Natural killer cell (primary cell): ENCODE data around the gene ASIC2. TPM values are rescaled to one million over a fixed set of nuclear protein-coding genes. Genes with fewer than 3 reads are reported as not detected.

Experiments used
- ATAC-seq, 3 donors: fragments of 150-1000 bp in 2 of 3; fragments of 200-7000 bp in 1 of 3; cut with Tn5 transposase; 1 replicate in 1 of 3; 2 replicates in 2 of 3; pipeline ENCODE4 v1.10.0; 2021; ENCODE audit warnings: mild to moderate bottlenecking in 2 of 3, moderate library complexity in 2 of 3
- DNase-seq, 2 donors: peaks; one replicate each; pipeline versions ENCODE4 v3.0.0 to v3.0.0-alpha.2; 2013 to 2021; ENCODE audit warnings: mixed read lengths in 1 of 2
- H3K27ac ChIP-seq: one replicate; pipeline ENCODE4 v1.5.1; 2013; ENCODE audit warnings: mild to moderate bottlenecking, low read length
- H3K27me3 ChIP-seq: one replicate; pipeline ENCODE4 v1.6.1; 2013; ENCODE audit warnings: low read length; ENCODE audit not compliant: control insufficient read depth, insufficient read depth
- H3K36me3 ChIP-seq: one replicate; pipeline ENCODE4 v1.6.1; 2013; ENCODE audit warnings: low read length; ENCODE audit not compliant: control insufficient read depth, insufficient read depth
- H3K4me1 ChIP-seq: one replicate; pipeline ENCODE4 v1.6.1; 2013; ENCODE audit warnings: low read length; ENCODE audit not compliant: control insufficient read depth, insufficient read depth
- H3K4me3 ChIP-seq: one replicate; pipeline ENCODE4 v1.5.1; 2013; ENCODE audit warnings: low read length
- H3K9me3 ChIP-seq: one replicate; pipeline ENCODE4 v1.6.1; 2013; ENCODE audit warnings: low read length; ENCODE audit not compliant: control insufficient read depth, insufficient read depth
- H3K27ac Mint-ChIP-seq, 2 donors: one replicate each; pipeline ENCODE4 v1.8.0; 2022; ENCODE audit warnings: mild to moderate bottlenecking in 2 of 2, mixed read lengths in 2 of 2, moderate library complexity in 1 of 2
- H3K27me3 Mint-ChIP-seq, 2 donors: one replicate each; pipeline ENCODE4 v1.8.0; 2022; ENCODE audit warnings: low read depth in 2 of 2, mixed read lengths in 2 of 2
- H3K36me3 Mint-ChIP-seq: one replicate; pipeline ENCODE4 v1.8.0; 2022; ENCODE audit warnings: mixed read lengths
- H3K4me1 Mint-ChIP-seq, 2 donors: one replicate each; pipeline ENCODE4 v1.8.0; 2022; ENCODE audit warnings: mixed read lengths in 2 of 2
- H3K4me3 Mint-ChIP-seq: one replicate; pipeline ENCODE4 v1.8.0; 2022; ENCODE audit warnings: mild to moderate bottlenecking, moderate library complexity, mixed read lengths
- H3K9me3 Mint-ChIP-seq, 2 donors: one replicate each; pipeline ENCODE4 v1.8.0; 2022; ENCODE audit warnings: mixed read lengths in 2 of 2
- CTCF ChIP-seq: fragments of 200-600 bp; IDR thresholded peaks from one replicate; pipeline ENCODE4 v1.8.0; 2022; ENCODE audit warnings: antibody characterized with exemption
- WGBS: methylation state at CpG from one replicate; pipeline ENCODE4 v1.1.7; 2013; ENCODE audit warnings: missing lambda C conversion rate; ENCODE audit not compliant: insufficient coverage; 5-methylcytosine and 5-hydroxymethylcytosine counted together
- intact Hi-C: fragments of 100-400 bp; cut with micrococcal nuclease; formaldehyde crosslinking; loops from one replicate; pipeline ENCODE4 v1.14.2; 2022
- total RNA-seq, 4 donors: library from RNA; stranded (reverse); fragments of 120-200 nt in 1 of 4; gene quantifications; one replicate each; pipeline versions ENCODE4 v1.2.3 to v1.2.4, GENCODE V29; 2013 to 2022

ASIC2 gene
- total RNA-seq, 3 donors from 2014 or later (not counting 1 experiment from before 2014, with no cell fraction given) = not detected

- no peak overlapping the region for H3K27ac Mint-ChIP-seq
- no peak for TF ChIP-seq CTCF
- H3K4me3 Mint-ChIP-seq = no peak overlapping the region
- no peaks in the 10 kb centered on the region for H3K9me3 Mint-ChIP-seq
- Histone ChIP-seq H3K4me3 (no peak overlapping the region), H3K36me3 (no peaks in the 10 kb centered on the region), H3K27me3 (no peaks in the 10 kb centered on the region), H3K27ac (no peak overlapping the region), H3K4me1 (no peaks in the 10 kb centered on the region), H3K9me3 (no peaks in the 10 kb centered on the region)
- intact Hi-C loops = no loop called here
- no peak for DNase-seq
- no peaks in the 10 kb centered on the region for H3K36me3 Mint-ChIP-seq
- peaks cover 11 to 16% of the 10 kb centered on the region in 2 donors for H3K27me3 Mint-ChIP-seq
- WGBS = 12% methylated on average over 4 of the region's 4 CpGs
- no peaks in the 10 kb centered on the region for H3K4me1 Mint-ChIP-seq
- no peak for ATAC-seq
Measured at GRCh38 chr17:33140413-33141099, 152.5 kb downstream of the ASIC2 start.

- no peak overlapping the region for H3K4me3 Mint-ChIP-seq
- WGBS = 100% methylated on average over 2 of the region's 3 CpGs
- H3K27ac Mint-ChIP-seq = no peak overlapping the region
- no peak overlapping the region for H3K27ac ChIP-seq
- H3K4me1 Mint-ChIP-seq = no peaks in the 10 kb centered on the region
- peaks cover 11 to 17% of the 10 kb centered on the region in 2 donors for H3K27me3 Mint-ChIP-seq
- no peaks in the 10 kb centered on the region for H3K27me3 ChIP-seq
- intact Hi-C loops = no loop called here
- H3K9me3 Mint-ChIP-seq = no peaks in the 10 kb centered on the region
- DNase-seq (no peak), ATAC-seq (no peak)
- H3K9me3 ChIP-seq = no peaks in the 10 kb centered on the region
- H3K36me3 ChIP-seq = no peaks in the 10 kb centered on the region
- H3K4me3 ChIP-seq = no peak overlapping the region
- H3K36me3 Mint-ChIP-seq = no peaks in the 10 kb centered on the region
- no peaks in the 10 kb centered on the region for H3K4me1 ChIP-seq
- TF ChIP-seq CTCF = no peak
Measured at GRCh38 chr17:33138627-33139026, 154.5 kb downstream of the ASIC2 start.

GRCh38 chr17:33137426-33137825 lies 155.7 kb downstream of the ASIC2 start:
- H3K4me3 ChIP-seq = no peak overlapping the region
- H3K27me3 ChIP-seq = no peaks in the 10 kb centered on the region
- Mint-ChIP-seq H3K27me3 (peaks cover 15 to 29% of the 10 kb centered on the region in 2 donors), H3K27ac (no peak overlapping the region), H3K4me1 (no peaks in the 10 kb centered on the region), H3K4me3 (no peak overlapping the region), H3K36me3 (no peaks in the 10 kb centered on the region), H3K9me3 (no peaks in the 10 kb centered on the region)
- H3K9me3 ChIP-seq = no peaks in the 10 kb centered on the region
- DNase-seq = no peak
- H3K36me3 ChIP-seq = no peaks in the 10 kb centered on the region
- no peaks in the 10 kb centered on the region for H3K4me1 ChIP-seq
- ATAC-seq = no peak
- no peak for TF ChIP-seq CTCF
- intact Hi-C loops = no loop called here
- no peak overlapping the region for H3K27ac ChIP-seq

GRCh38 chr17:33135691-33136090 lies 157.4 kb downstream of the ASIC2 start:
- intact Hi-C loops = no loop called here
- H3K9me3 Mint-ChIP-seq = no peaks in the 10 kb centered on the region

More at GRCh38 chr17:33135691-33136090, 157.4 kb downstream of the ASIC2 start:
- Mint-ChIP-seq H3K4me1 (no peaks in the 10 kb centered on the region), H3K4me3 (no peak overlapping the region), H3K36me3 (no peaks in the 10 kb centered on the region), H3K27ac (no peak overlapping the region), H3K27me3 (peaks cover 18 to 30% of the 10 kb centered on the region in 2 donors)
- no peaks in the 10 kb centered on the region for H3K9me3 ChIP-seq
- ATAC-seq = no peak
- H3K27ac ChIP-seq = no peak overlapping the region
- no peaks in the 10 kb centered on the region for H3K27me3 ChIP-seq
- H3K36me3 ChIP-seq = no peaks in the 10 kb centered on the region
- DNase-seq = no peak
- H3K4me1 ChIP-seq = no peaks in the 10 kb centered on the region
- 77% methylated on average over 4 of the region's 4 CpGs for WGBS
- no peak for TF ChIP-seq CTCF
- H3K4me3 ChIP-seq = no peak overlapping the region
